Progenitor cell of endocrine pancreas (in vitro differentiated cells): ENCODE measurements around the gene GNAL. TPM values are rescaled to one million over a fixed set of nuclear protein-coding genes. Genes with fewer than 3 reads are reported as not detected.

ENCODE experiments used
- DNase-seq: peaks from one replicate; pipeline ENCODE4 v3.0.0; 2021; ENCODE audit warnings: low spot score; ENCODE audit not compliant: unreplicated experiment
- H3K27ac Mint-ChIP-seq: 2 replicates; pipeline ENCODE4 v1.8.0; 2021; ENCODE audit warnings: mild to moderate bottlenecking, moderate library complexity, mixed read lengths
- H3K27me3 Mint-ChIP-seq: 2 replicates; pipeline ENCODE4 v1.8.0; 2021; ENCODE audit warnings: mixed read lengths
- H3K36me3 Mint-ChIP-seq: 2 replicates; pipeline ENCODE4 v1.8.0; 2022; ENCODE audit warnings: mixed read lengths; ENCODE audit not compliant: insufficient read depth
- H3K4me1 Mint-ChIP-seq: 2 replicates; pipeline ENCODE4 v1.8.0; 2021; ENCODE audit warnings: low read depth, mixed read lengths
- H3K4me3 Mint-ChIP-seq: 2 replicates; pipeline ENCODE4 v1.8.0; 2021; ENCODE audit warnings: low read depth, mild to moderate bottlenecking, moderate library complexity, mixed read lengths
- H3K9me3 Mint-ChIP-seq: 2 replicates; pipeline ENCODE4 v1.8.0; 2021; ENCODE audit warnings: low read depth, mixed read lengths
- total RNA-seq: library from RNA; stranded (reverse); gene quantifications from 2 replicates; pipeline ENCODE4 v1.2.1, GENCODE V29; 2021
- TF ChIP-seq, protein P1 (sequence below): fragments of 200-600 bp; sonication (generic); IDR thresholded peaks from one replicate; pipeline ENCODE4 v1.5.0; 2021; ENCODE audit warnings: antibody characterized with exemption, mild to moderate bottlenecking; ENCODE audit not compliant: unreplicated experiment

The GNAL gene
- total RNA-seq, 1 donor from 2014 or later, result 10.0 TPM

DNA sequence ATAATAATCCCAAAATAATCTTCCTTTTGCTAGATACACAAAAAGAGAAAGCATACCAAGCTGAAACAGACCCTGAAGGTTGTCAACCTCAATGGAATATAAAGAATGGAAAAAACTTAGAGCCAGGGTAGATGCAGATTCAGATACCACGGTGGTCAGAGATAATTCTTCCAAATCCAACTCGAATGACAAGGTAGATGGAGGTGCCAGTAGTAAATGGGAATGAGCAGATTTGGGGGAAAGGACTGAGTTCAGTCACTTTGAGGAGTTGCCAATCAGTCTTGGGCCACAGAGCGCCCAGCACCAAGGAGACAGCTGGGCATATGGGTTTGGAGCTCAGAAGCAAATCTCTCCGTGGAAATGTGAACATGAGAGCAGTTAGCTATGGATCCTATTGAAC lies 158.7 kb downstream of the GNAL start:
- DNase-seq, result no peak
- H3K4me1 Mint-ChIP-seq, result peaks cover 16% of the 10 kb centered on the region
- no peaks in the 10 kb centered on the region for H3K27me3 Mint-ChIP-seq
- peak overlapping the region; percentile 53 for H3K27ac Mint-ChIP-seq
- H3K36me3 Mint-ChIP-seq, result no peaks in the 10 kb centered on the region
- TF ChIP-seq, protein P1, sequence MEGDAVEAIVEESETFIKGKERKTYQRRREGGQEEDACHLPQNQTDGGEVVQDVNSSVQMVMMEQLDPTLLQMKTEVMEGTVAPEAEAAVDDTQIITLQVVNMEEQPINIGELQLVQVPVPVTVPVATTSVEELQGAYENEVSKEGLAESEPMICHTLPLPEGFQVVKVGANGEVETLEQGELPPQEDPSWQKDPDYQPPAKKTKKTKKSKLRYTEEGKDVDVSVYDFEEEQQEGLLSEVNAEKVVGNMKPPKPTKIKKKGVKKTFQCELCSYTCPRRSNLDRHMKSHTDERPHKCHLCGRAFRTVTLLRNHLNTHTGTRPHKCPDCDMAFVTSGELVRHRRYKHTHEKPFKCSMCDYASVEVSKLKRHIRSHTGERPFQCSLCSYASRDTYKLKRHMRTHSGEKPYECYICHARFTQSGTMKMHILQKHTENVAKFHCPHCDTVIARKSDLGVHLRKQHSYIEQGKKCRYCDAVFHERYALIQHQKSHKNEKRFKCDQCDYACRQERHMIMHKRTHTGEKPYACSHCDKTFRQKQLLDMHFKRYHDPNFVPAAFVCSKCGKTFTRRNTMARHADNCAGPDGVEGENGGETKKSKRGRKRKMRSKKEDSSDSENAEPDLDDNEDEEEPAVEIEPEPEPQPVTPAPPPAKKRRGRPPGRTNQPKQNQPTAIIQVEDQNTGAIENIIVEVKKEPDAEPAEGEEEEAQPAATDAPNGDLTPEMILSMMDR, result no peak
- no peak overlapping the region for H3K4me3 Mint-ChIP-seq
- no peaks in the 10 kb centered on the region for H3K9me3 Mint-ChIP-seq

DNA sequence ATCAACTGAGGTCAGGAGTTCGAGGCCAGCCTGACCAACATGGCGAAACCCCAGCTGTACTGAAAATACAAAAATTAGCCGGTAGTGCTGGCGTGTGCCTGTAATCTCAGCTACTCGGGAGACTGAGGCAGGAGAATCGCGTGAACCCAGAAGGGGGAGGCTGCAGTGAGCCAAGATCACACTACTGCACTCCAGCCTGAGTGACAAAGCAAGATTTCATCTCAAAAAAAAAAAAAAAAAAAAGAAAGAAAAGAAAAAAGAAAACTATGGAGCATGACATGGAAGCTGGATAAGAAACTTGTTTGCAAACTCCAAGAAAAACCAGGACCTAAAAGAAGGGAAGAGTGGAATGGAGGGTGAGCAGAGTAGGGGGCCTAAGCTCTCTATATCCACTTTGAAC lies 160.2 kb downstream of the GNAL start:
- Mint-ChIP-seq H3K27ac (no peak overlapping the region), H3K9me3 (no peaks in the 10 kb centered on the region), H3K4me3 (no peak overlapping the region), H3K4me1 (peaks cover 22% of the 10 kb centered on the region), H3K27me3 (no peaks in the 10 kb centered on the region), H3K36me3 (no peaks in the 10 kb centered on the region)
- no peak for DNase-seq
- TF ChIP-seq, protein P1, result no peak

DNA sequence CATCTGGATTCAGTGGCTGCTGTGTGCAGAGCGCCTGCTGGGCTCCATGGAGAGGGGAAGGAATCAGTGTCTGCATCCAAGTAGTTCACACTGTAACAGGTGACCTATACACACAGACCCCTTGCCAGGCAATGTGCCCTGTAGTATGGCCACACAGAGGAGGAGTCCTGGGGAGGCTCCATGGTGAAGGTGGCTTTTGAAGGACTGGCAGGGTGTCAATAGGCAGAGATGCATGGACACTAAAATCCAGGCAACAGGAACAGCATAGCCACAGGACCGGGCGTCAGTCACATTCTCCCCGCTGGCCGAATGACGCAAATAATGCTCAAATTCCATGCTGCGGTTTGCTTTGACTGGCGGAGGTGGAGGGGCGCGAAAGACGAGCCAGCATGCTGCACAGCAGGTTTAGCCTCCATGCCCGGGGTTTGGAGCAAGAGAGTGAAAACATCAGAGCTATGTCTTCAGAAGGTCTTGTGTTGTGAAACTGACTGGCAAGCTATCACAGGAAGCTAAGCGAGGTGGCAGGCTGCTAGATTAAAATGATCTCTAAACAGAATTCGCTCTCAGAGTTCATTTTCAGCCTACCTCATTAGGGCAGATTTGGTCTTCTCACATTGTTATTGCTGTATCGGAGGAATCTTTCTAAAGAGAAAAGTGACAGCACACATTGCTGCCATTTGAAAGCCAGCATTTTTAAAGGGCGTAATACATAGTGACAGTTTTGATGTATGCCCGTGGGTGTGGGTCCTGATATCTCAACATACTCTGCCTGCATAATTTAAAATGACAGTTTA lies 161.0 kb downstream of the GNAL start:
- Mint-ChIP-seq H3K9me3 (no peaks in the 10 kb centered on the region), H3K27me3 (no peaks in the 10 kb centered on the region), H3K4me3 (peak overlapping the region; percentile 99), H3K4me1 (peaks cover 22% of the 10 kb centered on the region), H3K36me3 (no peaks in the 10 kb centered on the region), H3K27ac (peak overlapping the region; percentile 100)
- no peak for DNase-seq
- TF ChIP-seq, protein P1, result no peak

DNA sequence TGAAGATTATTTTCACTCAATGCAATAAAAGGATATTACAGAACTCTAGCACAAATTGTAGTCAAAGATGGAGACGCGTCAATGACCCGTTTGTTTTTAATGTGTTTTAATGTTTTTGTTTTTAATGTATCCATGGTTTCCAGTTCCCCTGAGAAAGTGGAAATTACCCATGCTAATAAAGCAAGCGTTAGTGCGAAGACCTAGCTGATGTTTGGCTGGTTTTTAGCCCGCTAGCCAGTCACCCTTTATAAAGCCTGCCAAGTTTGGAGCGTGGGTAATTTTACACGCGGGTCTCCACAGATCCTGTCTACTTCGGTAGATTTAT lies 161.7 kb downstream of the GNAL start:
- H3K27ac Mint-ChIP-seq, result peak overlapping the region; percentile 100
- no peaks in the 10 kb centered on the region for H3K9me3 Mint-ChIP-seq
- H3K36me3 Mint-ChIP-seq, result no peaks in the 10 kb centered on the region
- DNase-seq, result no peak
- TF ChIP-seq, protein P1, result no peak
- peak overlapping the region; percentile 99 for H3K4me3 Mint-ChIP-seq
- H3K27me3 Mint-ChIP-seq, result no peaks in the 10 kb centered on the region
- peaks cover 22% of the 10 kb centered on the region for H3K4me1 Mint-ChIP-seq

DNA sequence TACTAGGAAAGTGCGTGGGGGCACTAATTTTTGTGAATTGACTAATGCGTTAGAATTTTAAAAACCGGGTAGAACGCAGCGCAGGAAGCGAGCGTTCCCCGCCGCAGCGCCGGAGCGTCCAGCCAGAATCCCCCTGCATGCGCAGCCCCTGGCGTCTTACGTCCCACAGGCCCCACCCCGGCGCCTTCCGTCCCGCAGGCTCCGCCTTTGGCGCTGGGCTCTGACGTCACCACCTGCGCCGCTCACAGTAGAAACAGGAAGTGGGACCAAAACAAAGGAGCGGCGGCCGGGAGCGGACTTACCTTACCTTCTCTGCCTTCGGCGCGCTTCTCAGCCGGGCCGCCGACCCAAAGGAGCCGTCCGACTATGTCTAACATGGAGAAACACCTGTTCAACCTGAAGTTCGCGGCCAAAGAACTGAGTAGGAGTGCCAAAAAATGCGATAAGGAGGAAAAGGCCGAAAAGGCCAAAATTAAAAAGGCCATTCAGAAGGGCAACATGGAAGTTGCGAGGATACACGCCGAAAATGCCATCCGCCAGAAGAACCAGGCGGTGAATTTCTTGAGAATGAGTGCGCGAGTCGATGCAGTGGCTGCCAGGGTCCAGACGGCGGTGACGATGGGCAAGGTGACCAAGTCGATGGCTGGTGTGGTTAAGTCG lies 162.2 kb downstream of the GNAL start, which contains the start of gene CHMP1B:
Gene CHMP1B (plus strand): TSS at position 268 of the 660 bp plus-strand sequence. CDS start 99 bp downstream, at position 367.
- Mint-ChIP-seq H3K27me3 (no peaks in the 10 kb centered on the region), H3K4me3 (peak within 1 kb of the TSS; percentile 99), H3K27ac (peak within 1 kb of the TSS; percentile 100), H3K4me1 (peaks cover 22% of the 10 kb centered on the region), H3K36me3 (no peaks in the 10 kb centered on the region), H3K9me3 (no peaks in the 10 kb centered on the region)
- peak; percentile 92 for DNase-seq
- TF ChIP-seq, protein P1, result no peak
